WTC11 (cell line): ENCODE data around the gene TLCD3B.

Experiments used
- SMAD3 ChIP-seq: sonication (generic); formaldehyde crosslinking; IDR thresholded peaks from 2 replicates; pipeline ENCODE4 v1.8.0; 2022; ENCODE audit warnings: missing genetic modification reagents, mild to moderate bottlenecking, borderline replicate concordance
- TF ChIP-seq, protein P1 (sequence below): sonication (generic); formaldehyde crosslinking; conservative IDR thresholded peaks from 2 replicates; pipeline ENCODE4 v1.8.1; 2022; ENCODE audit warnings: mild to moderate bottlenecking, missing genetic modification reagents
- TF ChIP-seq, protein P2 (sequence below): fragments of 200-600 bp; IDR thresholded peaks from 2 replicates; pipeline ENCODE4 v1.8.0; 2022; ENCODE audit warnings: antibody characterized with exemption

DNA sequence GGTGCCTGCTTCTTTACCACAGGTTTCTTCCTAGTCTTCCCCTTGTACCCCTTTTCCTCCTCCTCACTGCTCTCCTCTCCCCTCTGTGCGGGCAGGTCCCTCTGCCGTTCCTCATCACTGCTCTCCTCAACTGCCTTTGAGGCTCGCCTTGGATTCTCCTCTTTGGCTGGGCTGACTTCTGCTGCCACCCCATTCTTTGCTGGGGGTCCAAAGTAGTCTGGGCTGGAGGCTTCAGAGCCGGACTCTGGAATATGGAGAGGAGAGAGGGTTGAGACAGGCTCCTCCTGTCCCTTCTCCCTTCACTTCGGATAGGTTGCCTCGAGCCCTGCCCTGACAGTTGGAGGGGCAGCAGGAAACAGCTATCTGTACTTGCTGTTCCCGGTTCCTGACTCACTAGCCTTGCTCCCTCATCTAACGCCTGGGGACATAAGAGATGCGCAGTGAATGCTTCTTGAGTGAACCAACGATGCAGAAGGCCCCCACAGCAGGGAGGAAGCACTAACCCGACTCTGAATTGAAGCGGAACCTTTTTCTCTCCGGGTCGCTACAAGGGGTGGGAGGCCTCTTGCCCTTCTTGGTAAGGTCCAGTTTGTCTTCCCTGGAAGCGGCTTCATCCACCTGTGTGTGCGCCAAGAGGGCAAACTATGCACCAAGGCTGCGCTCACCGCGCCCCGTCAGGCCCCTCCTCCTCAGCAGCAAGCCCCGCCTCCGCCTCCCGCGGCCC is 36.3 kb downstream of the TLCD3B start:
- no peak for TF ChIP-seq SMAD3 (CRISPR knock-in tag)
- TF ChIP-seq, protein P1, sequence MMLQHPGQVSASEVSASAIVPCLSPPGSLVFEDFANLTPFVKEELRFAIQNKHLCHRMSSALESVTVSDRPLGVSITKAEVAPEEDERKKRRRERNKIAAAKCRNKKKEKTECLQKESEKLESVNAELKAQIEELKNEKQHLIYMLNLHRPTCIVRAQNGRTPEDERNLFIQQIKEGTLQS (CRISPR knock-in tag) = no peak
- TF ChIP-seq, protein P2, sequence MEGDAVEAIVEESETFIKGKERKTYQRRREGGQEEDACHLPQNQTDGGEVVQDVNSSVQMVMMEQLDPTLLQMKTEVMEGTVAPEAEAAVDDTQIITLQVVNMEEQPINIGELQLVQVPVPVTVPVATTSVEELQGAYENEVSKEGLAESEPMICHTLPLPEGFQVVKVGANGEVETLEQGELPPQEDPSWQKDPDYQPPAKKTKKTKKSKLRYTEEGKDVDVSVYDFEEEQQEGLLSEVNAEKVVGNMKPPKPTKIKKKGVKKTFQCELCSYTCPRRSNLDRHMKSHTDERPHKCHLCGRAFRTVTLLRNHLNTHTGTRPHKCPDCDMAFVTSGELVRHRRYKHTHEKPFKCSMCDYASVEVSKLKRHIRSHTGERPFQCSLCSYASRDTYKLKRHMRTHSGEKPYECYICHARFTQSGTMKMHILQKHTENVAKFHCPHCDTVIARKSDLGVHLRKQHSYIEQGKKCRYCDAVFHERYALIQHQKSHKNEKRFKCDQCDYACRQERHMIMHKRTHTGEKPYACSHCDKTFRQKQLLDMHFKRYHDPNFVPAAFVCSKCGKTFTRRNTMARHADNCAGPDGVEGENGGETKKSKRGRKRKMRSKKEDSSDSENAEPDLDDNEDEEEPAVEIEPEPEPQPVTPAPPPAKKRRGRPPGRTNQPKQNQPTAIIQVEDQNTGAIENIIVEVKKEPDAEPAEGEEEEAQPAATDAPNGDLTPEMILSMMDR = no peak
